GM18517 (cell line): Measurements from ENCODE around the gene PRIM2.
"Not testable (repeated sequence)": the region's sequence is repeated elsewhere in the genome, so short reads cannot be mapped to it uniquely, and the experiment has no call there.

Experiments
- ATAC-seq: cut with Tn5 transposase; IDR thresholded peaks from one replicate; pipeline ENCODE4 v1.9.1; 2021; ENCODE audit warnings: mild to moderate bottlenecking, moderate library complexity; ENCODE audit not compliant: unreplicated experiment

The PRIM2 gene

GRCh38 chr6:57444787-57445186 lies 127.4 kb downstream of the PRIM2 start:
- not testable (repeated sequence) for ATAC-seq

GRCh38 chr6:57445379-57445778 lies 127.9 kb downstream of the PRIM2 start:
- not testable (repeated sequence) for ATAC-seq

- not testable (repeated sequence) for ATAC-seq
Measured at GRCh38 chr6:57445790-57446468, 128.5 kb downstream of the PRIM2 start.

GRCh38 chr6:57449496-57450066 lies 132.2 kb downstream of the PRIM2 start:
- ATAC-seq = not testable (repeated sequence)

GRCh38 chr6:57459781-57460180 lies 142.4 kb downstream of the PRIM2 start:
- not testable (repeated sequence) for ATAC-seq

- ATAC-seq = not testable (repeated sequence)
Measured at GRCh38 chr6:57461022-57461421, 143.6 kb downstream of the PRIM2 start.

GRCh38 chr6:57463809-57464208 lies 146.4 kb downstream of the PRIM2 start:
- ATAC-seq = not testable (repeated sequence)

- ATAC-seq = not testable (repeated sequence)
Measured at GRCh38 chr6:57465968-57466367, 148.5 kb downstream of the PRIM2 start.

GRCh38 chr6:57469072-57469471 lies 151.6 kb downstream of the PRIM2 start:
- no peak for ATAC-seq

GRCh38 chr6:57470148-57470547 lies 152.7 kb downstream of the PRIM2 start:
- not testable (repeated sequence) for ATAC-seq

GRCh38 chr6:57471314-57471864 lies 154.0 kb downstream of the PRIM2 start:
- not testable (repeated sequence) for ATAC-seq

- not testable (repeated sequence) for ATAC-seq
Measured at GRCh38 chr6:57472861-57473362, 155.5 kb downstream of the PRIM2 start.

GRCh38 chr6:57474862-57475475 lies 157.5 kb downstream of the PRIM2 start:
- ATAC-seq = not testable (repeated sequence)

- not testable (repeated sequence) for ATAC-seq
Measured at GRCh38 chr6:57475656-57476055, 158.2 kb downstream of the PRIM2 start.

GRCh38 chr6:57480194-57480593 lies 162.8 kb downstream of the PRIM2 start:
- ATAC-seq = not testable (repeated sequence)

GRCh38 chr6:57481121-57481520 lies 163.7 kb downstream of the PRIM2 start:
- not testable (repeated sequence) for ATAC-seq

- not testable (repeated sequence) for ATAC-seq
Measured at GRCh38 chr6:57482471-57482870, 165.0 kb downstream of the PRIM2 start.

GRCh38 chr6:57486494-57487081 lies 169.2 kb downstream of the PRIM2 start:
- not testable (repeated sequence) for ATAC-seq

- not testable (repeated sequence) for ATAC-seq
Measured at GRCh38 chr6:57488551-57488950, 171.1 kb downstream of the PRIM2 start.

- ATAC-seq = not testable (repeated sequence)
Measured at GRCh38 chr6:57489887-57490286, 172.5 kb downstream of the PRIM2 start.

GRCh38 chr6:57491795-57492194 lies 174.4 kb downstream of the PRIM2 start:
- ATAC-seq = not testable (repeated sequence)
